ENCODE results near the gene CUL1. TPM values are rescaled to one million over a fixed set of nuclear protein-coding genes. Genes with fewer than 3 reads are reported as not detected.
"Not testable (repeated sequence)": the region's sequence is repeated elsewhere in the genome, so short reads cannot be mapped to it uniquely, and the experiment has no call there.

Gene CUL1
- total RNA-seq, 1 experiment from 2014 or later = 88.2 TPM

DNA sequence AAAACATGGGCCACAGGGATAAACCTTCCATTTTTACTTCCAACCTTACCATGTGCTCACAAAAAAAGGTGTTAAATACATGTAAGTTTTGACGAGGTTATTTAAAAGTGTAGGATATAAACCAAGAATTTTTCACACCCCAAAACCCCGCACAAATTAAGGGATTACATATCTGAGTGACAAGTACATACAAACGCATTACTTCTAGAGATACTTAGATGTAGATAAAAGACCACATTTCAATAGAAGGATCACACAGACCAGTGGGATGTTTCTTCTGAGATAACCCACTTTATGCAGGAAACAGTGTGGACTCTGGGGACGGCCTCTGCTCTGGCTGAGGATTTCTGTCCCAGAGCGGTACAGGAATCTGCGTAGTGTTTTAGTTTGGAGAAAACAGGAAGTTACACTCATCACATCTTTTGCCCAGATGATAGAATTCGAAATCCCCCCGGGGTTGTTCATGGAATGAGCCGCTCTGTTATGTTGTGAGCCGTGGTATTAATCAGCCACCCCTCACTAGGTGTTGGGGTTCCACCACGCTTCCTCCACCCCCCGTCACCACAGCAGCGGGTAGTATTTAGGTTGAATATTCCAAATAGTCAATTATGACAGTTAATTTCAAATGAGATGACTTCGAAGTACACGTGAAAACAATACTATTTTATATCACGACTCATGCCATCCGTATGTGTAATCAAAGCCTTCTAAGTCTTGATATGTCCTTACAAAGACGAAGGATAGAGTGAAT, 1.3 kb upstream of the CUL1 start:
- peak; percentile 47 for DNase-seq (ENCODE audit: low read depth)

DNA sequence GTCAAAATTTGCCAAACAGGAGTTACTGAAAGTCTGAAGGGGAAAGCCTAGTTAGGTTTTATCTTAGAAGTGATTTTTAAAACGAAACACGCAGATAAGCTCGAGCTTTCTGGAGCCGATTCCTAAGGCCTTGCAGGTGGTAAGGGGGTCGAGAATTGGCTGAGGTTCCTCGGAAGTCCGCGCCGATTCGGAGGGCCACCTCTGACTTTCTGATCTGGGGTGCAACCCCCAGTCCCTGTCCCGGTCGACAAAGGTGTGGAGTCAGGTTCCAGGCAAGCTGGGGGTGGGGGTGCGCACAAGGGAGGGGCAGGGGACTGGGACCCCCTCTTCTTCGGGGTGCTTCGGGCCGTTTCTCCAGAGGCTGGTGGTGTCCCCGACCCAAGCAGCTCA, 701 bp upstream of the CUL1 start:
- DNase-seq (ENCODE audit: low read depth) = no peak

DNA sequence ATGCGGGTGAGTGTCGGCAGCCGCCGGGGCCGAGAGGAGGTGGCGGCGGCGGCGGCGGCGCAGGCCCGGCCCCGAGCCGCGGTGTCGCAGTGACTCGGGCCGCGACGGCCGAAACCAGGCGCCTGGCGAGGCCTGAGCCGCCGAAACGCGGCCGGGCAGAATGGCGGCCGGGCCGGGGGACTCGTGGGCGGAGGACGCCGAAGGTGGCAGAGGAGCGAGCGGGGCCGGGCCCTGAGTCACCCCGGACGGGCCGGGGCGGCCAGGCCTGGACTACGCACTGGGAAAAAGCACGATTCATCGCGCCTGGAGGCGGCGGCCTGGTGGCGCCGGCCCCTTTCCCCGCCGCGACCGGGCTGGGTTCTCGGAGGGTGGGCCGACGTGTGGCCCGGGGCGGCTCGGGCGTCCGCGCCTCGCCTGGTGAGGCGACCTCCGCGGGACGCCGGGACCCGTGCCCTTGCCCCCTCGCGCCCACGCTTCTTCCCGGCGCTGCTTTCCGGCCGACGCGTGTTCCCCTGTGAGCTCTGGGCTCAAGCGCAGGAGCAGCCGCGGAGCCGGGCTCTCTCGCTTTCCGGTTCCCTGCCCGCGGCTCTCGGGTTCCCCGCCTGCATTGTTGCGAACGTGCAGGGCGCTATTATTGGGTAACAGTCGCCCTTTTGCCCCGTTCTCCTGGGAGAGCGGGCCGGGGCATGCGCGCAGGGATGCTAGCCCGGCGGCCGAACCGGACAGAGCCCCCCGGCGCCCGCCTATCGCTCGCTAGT, 500 bp downstream of the CUL1 start:
- DNase-seq (ENCODE audit: low read depth) = peak; percentile 71

DNA sequence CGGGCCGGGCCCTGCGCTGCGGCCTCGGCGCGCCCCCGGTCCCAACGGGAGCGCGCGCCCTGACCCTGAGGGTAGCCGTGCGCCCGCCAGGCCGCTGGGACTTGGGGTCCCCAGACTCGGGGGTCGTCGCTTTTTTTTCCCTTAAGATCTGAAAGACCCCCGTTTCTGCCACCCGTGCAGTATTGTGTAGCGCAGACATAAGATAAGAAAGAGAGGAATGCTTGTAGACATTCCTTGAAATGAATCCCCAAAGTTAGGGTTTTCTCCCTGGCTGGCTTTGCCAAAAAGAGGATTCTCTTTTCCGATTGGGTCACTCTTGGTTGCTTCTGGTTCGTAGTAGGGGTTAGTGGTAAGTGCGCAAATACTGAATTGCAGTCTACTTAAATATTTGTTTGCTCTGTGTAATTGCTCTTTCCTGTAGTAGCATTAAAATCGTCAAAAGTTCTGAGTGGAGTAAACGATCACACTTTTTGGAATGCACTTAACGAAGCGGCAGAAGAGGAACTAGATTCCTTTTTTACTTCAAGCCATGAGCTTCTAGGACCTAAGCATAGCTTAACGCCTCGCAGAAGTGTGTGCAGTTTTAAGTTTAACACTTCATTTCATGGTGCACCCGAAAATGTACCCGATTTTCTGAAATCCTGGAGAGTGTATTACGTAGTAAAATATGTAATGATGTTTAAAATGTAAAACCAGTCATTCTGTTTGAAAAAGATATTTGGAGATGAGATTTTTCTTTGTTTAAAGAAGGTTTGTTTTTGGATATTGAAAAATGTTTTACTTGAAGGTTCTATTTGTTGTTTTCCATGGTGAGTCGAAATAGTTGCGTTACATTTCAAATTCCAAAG, 1.3 kb downstream of the CUL1 start:
- DNase-seq (ENCODE audit: low read depth) = peak; percentile 34

DNA sequence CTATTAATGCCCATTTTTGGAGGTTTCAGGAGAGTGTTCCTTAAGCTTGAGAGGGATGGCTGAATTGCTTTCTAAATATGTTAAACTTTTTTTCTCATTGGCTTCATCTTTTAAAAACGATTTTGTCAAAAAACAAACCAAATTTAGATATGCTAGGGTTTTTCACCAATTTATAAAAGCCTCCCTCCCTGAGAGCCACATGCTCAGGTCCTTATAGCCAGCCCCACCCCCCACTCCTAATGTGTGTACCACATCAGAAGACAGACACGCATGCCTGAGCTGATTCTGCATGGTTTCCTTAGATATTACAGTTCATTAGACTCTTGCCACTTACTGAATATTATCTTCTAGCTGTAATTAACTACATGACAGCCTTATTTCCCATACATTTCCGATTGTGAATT, 2.0 kb downstream of the CUL1 start:
- peak; percentile 46 for DNase-seq (ENCODE audit: low read depth)

DNA sequence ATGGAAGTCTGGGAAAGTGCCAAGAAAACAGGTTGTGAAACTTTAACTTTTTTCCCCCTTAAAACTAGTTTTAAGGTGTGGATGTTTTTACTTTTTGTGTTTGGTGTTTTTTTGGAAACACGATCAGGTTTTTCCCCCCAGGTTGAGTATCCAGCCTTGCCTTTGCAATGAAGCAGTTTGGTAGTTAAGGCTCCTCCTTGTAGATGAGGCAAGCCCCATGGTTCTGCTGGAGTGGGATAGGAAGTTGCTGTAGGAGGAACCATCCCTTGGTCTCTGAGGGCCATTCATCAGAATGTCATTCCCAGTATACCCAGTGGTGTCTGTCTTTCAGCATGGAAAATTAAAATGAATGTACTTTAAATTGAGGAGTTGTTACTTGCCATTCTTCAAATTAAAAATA, 2.7 kb downstream of the CUL1 start:
- peak; percentile 31 for DNase-seq (ENCODE audit: low read depth)

DNA sequence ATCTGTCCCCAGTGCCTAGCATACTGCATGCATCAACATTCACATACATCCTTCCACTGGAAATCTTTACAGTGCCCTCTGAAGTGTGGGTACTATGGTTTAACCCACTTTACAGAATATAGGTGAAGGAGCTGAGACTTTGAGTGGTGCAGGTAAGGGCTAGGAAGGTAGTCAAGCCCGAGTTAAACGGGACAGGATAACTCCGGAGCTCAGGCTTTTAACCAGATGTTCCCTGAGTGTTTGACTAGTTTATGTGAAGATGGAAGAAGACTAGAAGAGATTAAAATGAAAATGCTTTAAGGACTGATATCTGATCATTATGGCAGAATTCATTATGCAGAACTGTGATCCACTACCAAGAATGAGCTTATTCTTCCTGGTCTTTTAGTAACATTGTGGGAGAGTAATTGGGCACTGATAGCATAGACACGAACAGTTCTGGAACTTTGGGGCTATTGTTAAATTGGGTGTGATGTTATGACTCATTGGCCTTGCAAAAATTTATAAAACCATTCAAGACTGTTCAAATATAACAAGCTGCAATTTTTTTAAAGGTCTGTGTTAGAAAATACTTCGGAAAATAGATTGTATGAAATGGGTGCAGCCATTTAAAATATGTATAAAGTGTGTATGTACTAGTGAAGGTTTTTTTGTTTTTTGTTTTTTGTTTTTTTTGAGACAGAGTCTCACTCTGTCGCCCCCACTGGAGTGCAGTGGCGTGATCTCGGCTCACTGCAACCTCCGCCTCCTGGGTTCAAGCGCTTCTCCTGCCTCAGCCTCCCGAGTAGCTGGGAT, 4.4 kb downstream of the CUL1 start:
- DNase-seq (ENCODE audit: low read depth) = no peak

DNA sequence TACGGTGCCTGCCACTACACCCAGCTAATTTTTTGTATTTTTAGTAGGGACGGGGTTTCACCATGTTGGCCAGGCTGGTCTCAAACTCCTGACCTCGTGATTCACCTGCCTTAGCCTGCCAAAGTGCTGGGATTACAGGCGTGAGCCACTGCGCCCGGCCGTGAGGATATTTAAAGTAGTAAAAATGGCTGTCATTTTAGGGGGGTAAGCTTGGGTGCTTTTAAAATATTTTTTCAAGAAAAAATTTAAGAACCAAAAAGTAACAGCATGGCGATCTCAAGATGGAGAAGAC, 4.9 kb downstream of the CUL1 start:
- not testable (repeated sequence) for DNase-seq (ENCODE audit: low read depth)

DNA sequence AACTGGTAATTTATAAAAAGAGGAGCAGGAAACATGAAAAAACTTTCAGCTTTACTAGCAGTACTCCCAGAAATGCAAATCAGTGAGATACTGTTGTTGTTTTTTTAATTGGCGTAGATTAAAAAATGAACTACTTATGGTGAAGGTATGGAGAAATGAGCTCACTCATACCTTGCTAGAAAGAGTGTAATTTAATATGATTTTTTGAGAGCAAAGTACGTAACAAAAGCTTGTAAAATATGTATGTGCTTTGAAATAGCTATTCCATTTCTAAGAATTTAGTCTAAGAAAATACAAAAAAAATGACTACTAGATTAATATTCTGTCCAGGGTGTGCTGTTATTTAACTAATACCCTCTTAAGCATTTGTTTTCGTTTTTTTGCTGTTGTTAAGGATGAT, 5.5 kb downstream of the CUL1 start:
- DNase-seq (ENCODE audit: low read depth) = no peak

DNA sequence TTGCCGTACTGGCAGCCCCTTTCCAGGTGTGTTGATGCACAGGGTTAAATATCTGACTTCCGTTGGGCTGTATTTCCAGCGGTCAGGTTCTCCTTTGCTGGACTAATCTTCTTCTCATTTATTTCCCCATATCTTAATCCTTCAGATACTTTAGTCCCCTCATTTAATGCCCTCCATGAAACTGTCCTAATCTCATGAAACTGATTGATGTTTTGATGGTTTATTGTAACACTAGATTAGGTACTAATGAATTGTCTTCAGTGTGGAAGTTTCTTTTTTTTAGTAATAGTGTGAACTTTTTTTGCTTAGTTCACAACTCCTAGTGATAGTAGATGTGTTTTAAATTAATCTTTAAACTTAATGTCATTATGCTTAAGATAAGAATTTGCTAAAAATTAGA, 6.3 kb downstream of the CUL1 start:
- DNase-seq (ENCODE audit: low read depth) = no peak

DNA sequence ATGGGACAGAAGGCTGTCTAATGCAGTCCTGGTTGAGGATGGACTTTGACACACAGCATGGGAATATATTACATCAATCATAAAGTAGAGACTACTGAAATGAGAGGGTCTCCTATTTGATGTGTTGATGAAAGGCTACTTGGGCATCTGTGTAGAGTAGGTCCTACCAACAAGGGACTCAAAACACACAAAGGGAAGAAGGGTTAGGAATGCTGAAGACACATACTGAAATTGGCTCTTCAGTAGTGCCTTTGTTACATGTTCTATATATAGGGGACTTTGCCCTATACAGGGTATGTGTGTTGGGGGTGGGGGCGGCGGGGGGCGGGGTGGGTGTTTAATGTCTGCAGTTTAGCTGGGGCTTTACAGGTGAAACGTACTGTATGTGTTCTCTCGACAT, 7.7 kb downstream of the CUL1 start:
- DNase-seq (ENCODE audit: low read depth) = no peak

DNA sequence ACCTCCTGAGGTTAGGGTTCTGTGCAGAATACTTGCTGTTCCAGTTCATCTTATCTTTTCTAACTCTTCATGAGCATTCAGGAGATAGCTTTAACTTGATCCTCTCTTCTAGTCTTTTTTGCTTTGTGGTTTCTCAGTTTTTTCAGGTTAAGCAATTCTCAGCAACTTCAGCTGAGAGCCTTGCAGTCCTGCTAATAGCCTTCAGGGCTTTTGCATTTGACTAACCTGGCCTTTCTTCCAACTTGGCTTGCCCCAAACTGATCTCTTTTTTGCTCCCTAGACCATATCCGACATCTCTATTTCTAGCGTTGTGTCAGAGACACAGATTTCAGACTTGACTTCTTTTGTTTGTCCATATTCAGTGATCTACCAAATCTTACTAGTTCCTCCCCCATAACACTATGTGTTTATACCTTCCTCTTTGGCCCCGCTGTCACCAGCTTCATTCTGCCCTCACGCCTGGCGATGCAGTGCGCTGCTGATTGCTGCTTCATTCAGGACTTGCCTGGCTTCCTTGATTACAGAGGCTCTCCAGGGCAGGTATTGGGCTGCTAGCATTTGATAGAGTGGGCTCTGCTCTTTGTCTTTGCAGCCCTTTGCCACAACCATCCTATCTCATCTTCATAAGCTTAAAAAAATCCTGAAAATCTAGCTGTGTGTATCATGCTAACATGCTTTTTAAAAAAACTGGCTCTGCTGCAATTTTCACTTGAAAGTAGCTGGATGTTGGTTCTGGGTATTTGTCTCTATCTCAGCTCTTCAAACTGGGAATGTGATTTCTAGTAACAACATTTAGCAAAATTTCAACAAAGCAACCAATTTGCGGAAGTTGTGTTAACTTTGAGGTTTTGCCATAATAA, 9.6 kb downstream of the CUL1 start:
- no peak for DNase-seq (ENCODE audit: low read depth)

DNA sequence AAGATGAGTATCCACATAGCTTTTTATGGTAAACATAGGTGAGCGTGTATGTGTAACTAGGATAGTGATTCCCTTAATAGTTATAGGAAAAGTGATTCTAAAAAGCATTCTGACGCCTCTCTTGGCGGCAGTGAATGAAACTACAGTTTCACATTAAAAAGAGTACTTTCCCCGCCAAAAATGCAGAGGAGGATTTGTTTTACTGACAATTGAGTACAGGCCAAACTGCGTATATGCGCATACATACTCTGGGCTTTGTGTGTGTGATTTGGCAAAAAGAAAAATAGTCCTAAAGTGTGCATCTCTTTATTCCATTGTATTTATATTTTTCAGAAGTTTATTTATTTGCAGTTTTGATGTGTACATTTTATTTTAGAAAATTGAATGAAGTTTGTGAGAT, 10.3 kb downstream of the CUL1 start:
- no peak for DNase-seq (ENCODE audit: low read depth)

DNA sequence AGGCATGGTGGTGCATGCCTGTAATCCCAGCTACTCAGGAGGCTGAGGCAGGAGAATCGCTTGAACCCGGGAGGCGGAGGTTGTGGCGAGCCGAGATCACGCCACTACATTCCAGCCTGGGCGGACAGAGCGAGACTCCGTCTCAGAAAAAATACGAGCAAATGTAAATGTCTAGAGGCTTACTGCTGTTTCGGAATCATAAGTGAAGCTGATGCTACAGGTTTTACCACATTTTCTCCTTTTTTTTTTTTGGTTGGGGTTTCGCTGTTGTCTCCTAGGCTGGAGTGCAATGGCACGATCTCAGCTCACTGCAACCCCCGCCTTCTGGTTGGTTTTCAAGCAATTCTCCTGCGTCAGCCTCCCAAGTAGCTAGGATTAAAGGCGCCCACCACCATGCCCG, 11.7 kb downstream of the CUL1 start:
- DNase-seq (ENCODE audit: low read depth) = not testable (repeated sequence)

DNA sequence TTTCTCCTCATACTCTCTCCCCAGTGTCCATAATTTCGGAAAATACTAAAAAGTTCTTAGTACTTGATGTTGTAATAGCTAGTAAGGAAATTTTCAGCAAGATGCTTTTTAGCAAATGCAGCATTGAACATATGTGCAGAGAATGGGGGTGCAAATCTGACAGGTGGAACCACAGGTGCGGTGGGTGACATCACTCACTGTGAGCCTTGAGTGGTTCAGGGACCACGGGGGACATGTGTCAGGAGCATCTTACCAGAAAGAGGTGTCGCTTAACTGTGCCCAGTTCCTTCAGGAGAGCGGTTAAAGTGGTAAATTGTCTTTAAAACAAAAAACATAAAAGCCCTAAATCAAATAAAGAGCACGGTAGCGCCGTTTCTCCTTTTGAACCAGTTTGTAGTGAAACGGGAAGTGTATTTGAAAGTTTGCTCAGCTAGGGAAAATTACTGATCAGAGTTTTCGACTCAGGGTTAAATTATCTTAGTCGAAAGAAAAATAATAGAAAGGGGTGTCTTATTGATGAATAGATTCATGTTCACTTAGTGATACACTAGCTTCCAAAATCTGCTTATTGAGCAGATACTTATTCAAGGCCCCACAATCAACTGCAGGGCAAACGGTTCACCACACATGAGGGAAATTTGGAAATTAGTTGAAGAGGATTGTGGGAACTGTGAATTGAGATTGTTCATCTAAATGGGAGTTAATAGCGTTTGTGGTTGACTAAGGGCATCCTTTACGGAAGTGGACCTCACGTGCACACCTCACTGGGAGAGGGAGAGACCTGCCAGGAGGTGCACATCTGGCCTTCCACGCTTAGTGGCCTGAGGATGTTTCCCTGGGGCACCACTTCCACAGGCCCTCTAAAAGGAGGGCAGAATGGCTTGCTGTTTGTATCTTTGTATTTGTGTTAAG, 12.7 kb downstream of the CUL1 start:
- no peak for DNase-seq (ENCODE audit: low read depth)

DNA sequence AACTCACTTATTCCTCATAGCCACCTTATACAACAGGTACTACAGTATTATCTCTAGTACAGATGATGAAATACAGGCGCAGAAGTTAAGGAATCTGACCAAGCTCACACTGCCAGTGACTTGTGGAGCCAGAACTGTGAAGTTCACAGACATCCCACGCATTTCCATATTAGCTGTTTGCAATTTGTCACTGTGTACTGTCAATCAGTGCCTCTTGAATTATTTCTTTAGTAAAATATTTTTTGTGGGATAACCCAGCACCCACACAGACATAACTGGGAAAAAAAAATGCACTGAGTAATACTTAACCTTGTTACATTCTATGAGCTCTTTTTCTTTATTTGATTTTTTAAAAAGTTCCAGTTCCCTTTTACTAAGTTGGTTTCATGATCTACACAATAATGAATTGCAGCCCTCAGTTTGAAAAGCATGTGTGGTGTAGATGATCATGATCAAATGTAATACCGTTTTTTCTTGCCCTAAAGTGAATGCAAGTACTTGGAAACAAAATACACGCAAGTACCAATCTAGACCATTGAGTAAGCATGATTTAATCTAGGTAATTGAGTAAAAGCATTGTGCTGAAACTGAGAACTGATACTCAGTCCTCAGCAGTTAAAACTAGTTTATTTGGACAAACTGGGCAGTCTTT, 14.1 kb downstream of the CUL1 start:
- no peak for DNase-seq (ENCODE audit: low read depth)

DNA sequence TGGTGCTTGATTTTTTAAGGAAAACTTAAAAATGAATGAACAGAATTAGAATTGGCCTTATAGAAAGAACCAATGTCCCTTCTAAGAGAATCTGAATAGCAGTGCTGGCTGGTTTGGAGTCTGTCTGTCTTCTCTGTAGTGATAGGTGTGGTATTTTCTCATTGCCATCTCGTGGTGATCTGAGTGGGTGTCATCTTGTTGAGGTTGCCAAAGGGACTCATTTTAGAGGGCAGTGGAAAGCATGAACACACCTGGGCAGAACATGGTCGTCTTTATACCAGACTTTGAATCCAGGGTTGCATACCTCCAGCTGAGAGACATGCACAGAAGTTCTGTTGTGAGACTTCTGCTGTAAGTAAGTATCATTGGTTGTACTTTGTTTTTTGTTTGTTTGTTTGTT, 15.8 kb downstream of the CUL1 start:
- no peak for DNase-seq (ENCODE audit: low read depth)

DNA sequence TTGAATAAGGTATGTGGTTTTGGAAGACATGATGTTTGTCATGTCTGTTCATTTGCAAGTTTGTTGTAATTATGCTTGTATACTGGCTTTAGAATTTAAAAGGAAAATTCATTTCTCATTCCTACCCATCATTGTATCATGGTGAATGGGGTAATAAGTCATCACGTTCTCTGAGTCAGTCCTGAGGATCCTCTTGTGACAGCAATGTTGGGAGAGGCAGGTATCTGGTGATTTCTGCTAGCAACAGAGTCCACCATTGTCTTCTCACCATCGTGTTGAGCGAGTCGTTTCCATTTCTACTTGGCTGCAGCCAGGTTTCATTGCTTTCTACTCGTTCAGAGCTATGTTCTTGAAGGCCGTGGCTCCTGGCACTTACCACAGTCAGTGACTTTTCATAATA, 16.3 kb downstream of the CUL1 start:
- no peak for DNase-seq (ENCODE audit: low read depth)

DNA sequence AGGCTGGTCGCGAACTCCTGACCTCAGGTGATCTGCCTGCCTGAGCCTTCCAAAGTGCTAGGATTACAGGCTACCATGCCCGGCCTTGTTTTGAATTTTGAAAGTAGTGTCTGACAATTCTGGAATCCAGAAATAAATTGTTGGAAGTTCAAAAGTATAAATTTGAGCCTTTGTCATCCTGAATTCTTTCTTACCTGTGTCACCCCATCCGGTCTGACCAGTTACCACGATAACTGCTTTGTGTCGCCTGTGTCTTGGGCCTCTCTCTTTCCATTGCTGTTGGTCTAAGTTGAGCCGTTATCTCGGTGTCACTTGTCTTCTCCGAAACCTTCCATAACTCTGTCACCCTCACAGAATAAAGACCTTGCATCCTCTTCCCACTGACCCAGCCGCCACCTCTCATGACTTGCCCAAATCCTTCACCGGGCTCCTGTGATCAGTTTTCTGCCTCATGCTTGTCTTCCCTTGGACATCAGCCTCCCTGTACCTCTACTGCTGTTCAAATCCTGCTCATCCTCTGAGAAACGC, 18.6 kb downstream of the CUL1 start:
- no peak for DNase-seq (ENCODE audit: low read depth)

All from LHCN-M2 (cell line).